Spleen (tissue), 11 donors: Measurements from ENCODE around the gene SLC37A2. TPM values are rescaled to one million over a fixed set of nuclear protein-coding genes. Genes with fewer than 3 reads are reported as not detected.

Experiments
- DNase-seq: peaks from one replicate; pipeline ENCODE4 v3.0.0-alpha.2; 2020
- H3K27ac ChIP-seq, 8 donors: fragments of 200-600 bp; sonication (generic) in 7 of 8; 1 replicate in 4 of 8; 2 replicates in 4 of 8; pipeline versions ENCODE4 v1.5.0 to v1.8.0; 2016 to 2021; ENCODE audit warnings: inconsistent platforms in 4 of 8, mild to moderate bottlenecking in 4 of 8, moderate library complexity in 1 of 8
- H3K27me3 ChIP-seq, 7 donors: fragments of 200-600 bp; sonication (generic) in 6 of 7; replicated peaks in 1 of 7; 1 replicate in 4 of 7; 2 replicates in 3 of 7; pipeline versions ENCODE4 v1.5.0 to v1.8.0; 2016 to 2021; ENCODE audit warnings: inconsistent platforms in 3 of 7, mild to moderate bottlenecking in 1 of 7
- H3K36me3 ChIP-seq, 6 donors: fragments of 200-600 bp; sonication (generic) in 5 of 6; 1 replicate in 4 of 6; 2 replicates in 2 of 6; pipeline versions ENCODE4 v1.5.0 to v1.8.0; 2016 to 2021; ENCODE audit warnings: inconsistent platforms in 2 of 6
- H3K4me1 ChIP-seq, 6 donors: fragments of 200-600 bp; sonication (generic) in 5 of 6; 1 replicate in 3 of 6; 2 replicates in 3 of 6; pipeline versions ENCODE4 v1.5.0 to v1.8.0; 2016 to 2021; ENCODE audit warnings: inconsistent platforms in 3 of 6
- H3K4me3 ChIP-seq, 8 donors: fragments of 200-600 bp; sonication (generic) in 7 of 8; 1 replicate in 4 of 8; 2 replicates in 4 of 8; pipeline versions ENCODE4 v1.5.0 to v1.8.0; 2016 to 2021; ENCODE audit warnings: inconsistent platforms in 4 of 8, mild to moderate bottlenecking in 4 of 8, moderate library complexity in 2 of 8
- H3K9me3 ChIP-seq, 8 donors: fragments of 200-600 bp; sonication (generic) in 7 of 8; 1 replicate in 4 of 8; 2 replicates in 4 of 8; pipeline versions ENCODE4 v1.5.0 to v1.8.0; 2016 to 2021; ENCODE audit warnings: inconsistent platforms in 4 of 8
- POLR2A ChIP-seq, 3 donors: fragments of 450-650 bp; IDR thresholded peaks; one replicate each; pipeline ENCODE4 v1.5.1; 2017; ENCODE audit warnings: antibody characterized with exemption in 3 of 3, mild to moderate bottlenecking in 1 of 3
- POLR2AphosphoS5 ChIP-seq, 3 donors: sonication (generic); formaldehyde crosslinking; IDR thresholded peaks; one replicate each; pipeline ENCODE4 v1.5.1; 2017; ENCODE audit warnings: antibody characterized with exemption in 3 of 3
- WGBS, 5 donors: extraction: QIAGEN DNeasy Blood & Tissue Kit in 3 of 5; methylation state at CpG; one replicate each; pipeline versions ENCODE4 v1.1.5 to v1.1.7; 2013 to 2018; 5-methylcytosine and 5-hydroxymethylcytosine counted together
- intact Hi-C: fragments of 100-400 bp; cut with DNase I; formaldehyde crosslinking; loops from one replicate; pipeline ENCODE4 v1.15.0; 2023; ENCODE audit warnings: low total_unique reads
- polyA plus RNA-seq, 3 donors: library from polyadenylated mRNA; stranded (reverse); fragments of 200-250 nt; gene quantifications; one replicate each; pipeline ENCODE4 v1.2.1, GENCODE V29; 2013
- total RNA-seq, 7 donors: library from RNA; depleted of rRNA in 3 of 7; stranded (reverse); fragments of >200 nt in 3 of 7; fragmentation: NEBNext Ultra II Directional in 4 of 7; extraction: Animal tissue kit (Norgen Biotek cat#: 25700) in 4 of 7; gene quantifications; one replicate each; pipeline versions ENCODE4 v1.1.0 to v1.2.1, GENCODE V29; 2016 to 2021
- TF ChIP-seq, protein P1 (sequence below), 11 experiments: fragments of 200-600 bp in 7 of 11; fragments of 450-650 bp in 4 of 11; sonication (generic) in 4 of 11; IDR thresholded peaks in 8 of 11; conservative IDR thresholded peaks in 3 of 11; 1 replicate in 7 of 11; 2 replicates in 4 of 11; pipeline versions ENCODE4 v1.4.0 to v1.8.0; 2016 to 2021; ENCODE audit warnings: antibody characterized with exemption in 11 of 11, inconsistent platforms in 4 of 11, mild to moderate bottlenecking in 1 of 11
- donor health status: healthy with polysubstance abuse.
- donor health status: DM: no; HTN: no; CAD: no; lungs with moderate emphysema.
- donor health status: DM: no; HTN: no; CAD: no.
- donor health status: Bipolar disorder and iron deficiency.
- donor health status: healthy.
- donor health status: DM: no; HTN: no; CAD: no.
- donor health status: DM: yes; HTN: yes; CAD: no.

SLC37A2 gene
- total and polyA plus RNA-seq, 10 donors = 3.5 to 85.7 (median 48.2) TPM

- TF ChIP-seq, protein P1, sequence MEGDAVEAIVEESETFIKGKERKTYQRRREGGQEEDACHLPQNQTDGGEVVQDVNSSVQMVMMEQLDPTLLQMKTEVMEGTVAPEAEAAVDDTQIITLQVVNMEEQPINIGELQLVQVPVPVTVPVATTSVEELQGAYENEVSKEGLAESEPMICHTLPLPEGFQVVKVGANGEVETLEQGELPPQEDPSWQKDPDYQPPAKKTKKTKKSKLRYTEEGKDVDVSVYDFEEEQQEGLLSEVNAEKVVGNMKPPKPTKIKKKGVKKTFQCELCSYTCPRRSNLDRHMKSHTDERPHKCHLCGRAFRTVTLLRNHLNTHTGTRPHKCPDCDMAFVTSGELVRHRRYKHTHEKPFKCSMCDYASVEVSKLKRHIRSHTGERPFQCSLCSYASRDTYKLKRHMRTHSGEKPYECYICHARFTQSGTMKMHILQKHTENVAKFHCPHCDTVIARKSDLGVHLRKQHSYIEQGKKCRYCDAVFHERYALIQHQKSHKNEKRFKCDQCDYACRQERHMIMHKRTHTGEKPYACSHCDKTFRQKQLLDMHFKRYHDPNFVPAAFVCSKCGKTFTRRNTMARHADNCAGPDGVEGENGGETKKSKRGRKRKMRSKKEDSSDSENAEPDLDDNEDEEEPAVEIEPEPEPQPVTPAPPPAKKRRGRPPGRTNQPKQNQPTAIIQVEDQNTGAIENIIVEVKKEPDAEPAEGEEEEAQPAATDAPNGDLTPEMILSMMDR (IDR thresholded peaks at IDR 0.05 in 8 of 11, conservative IDR thresholded peaks at IDR 0.05 in 3 of 11) = no peak
- peak in 2 of 3 donors; percentile 21 to 52 for TF ChIP-seq POLR2AphosphoS5 (IDR thresholded peaks at IDR 0.05)
- H3K9me3 ChIP-seq = no peaks in the 10 kb centered on the region
- peaks cover 0 to 18% (median 0%) of the 10 kb centered on the region in 6 donors for H3K4me1 ChIP-seq
- DNase-seq = no peak
- 69 to 82% (median 76%) methylated on average over 11 of the region's 11 CpGs for WGBS, 5 donors
- H3K4me3 ChIP-seq = no peak overlapping the region
- intact Hi-C loops = no loop called here
- peaks cover 0 to 87% (median 0%) of the 10 kb centered on the region in 6 donors for H3K36me3 ChIP-seq
- peak overlapping the region in 6 of 8 donors; percentile 54 to 76 (median 58) for H3K27ac ChIP-seq
- peaks cover 0 to 3% (median 0%) of the 10 kb centered on the region in 7 donors for H3K27me3 ChIP-seq
Measured at GRCh38 chr11:125083312-125084056, 20.4 kb downstream of the SLC37A2 start.

DNA sequence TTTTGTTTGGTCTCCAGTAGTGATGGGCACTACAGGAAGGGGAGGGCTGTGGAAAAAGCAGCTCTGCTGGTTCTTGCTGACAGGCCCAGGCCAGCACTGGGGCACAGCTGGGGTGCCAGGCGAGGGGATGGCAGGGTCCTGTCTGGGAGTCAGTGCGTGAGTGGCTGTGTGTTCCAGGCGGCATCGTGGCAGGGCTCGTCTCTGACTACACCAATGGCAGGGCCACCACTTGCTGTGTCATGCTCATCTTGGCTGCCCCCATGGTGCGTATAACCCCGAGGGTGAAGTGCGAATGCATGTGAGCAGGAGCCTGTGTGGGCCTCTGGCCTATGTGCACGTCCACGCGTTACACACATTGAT, 20.9 kb downstream of the SLC37A2 start:
- Histone ChIP-seq H3K9me3 (no peaks in the 10 kb centered on the region), H3K27me3 (peaks cover 0 to 3% (median 0%) of the 10 kb centered on the region in 7 donors), H3K36me3 (peaks cover 0 to 87% (median 0%) of the 10 kb centered on the region in 6 donors), H3K4me1 (peaks cover 0 to 18% (median 0%) of the 10 kb centered on the region in 6 donors), H3K27ac (peak overlapping the region in 1 of 8 donors; percentile 76), H3K4me3 (no peak overlapping the region)
- DNase-seq = peak; percentile 74
- 88 to 96% (median 95%) methylated on average over 11 of the region's 11 CpGs for WGBS, 5 donors
- no peak for TF ChIP-seq POLR2AphosphoS5 (IDR thresholded peaks at IDR 0.05)
- TF ChIP-seq, protein P1 (IDR thresholded peaks at IDR 0.05 in 8 of 11, conservative IDR thresholded peaks at IDR 0.05 in 3 of 11) = no peak
- no peak for TF ChIP-seq POLR2A (IDR thresholded peaks at IDR 0.05)
- intact Hi-C loops = no loop called here

- Histone ChIP-seq H3K27me3 (peaks cover 0 to 3% (median 0%) of the 10 kb centered on the region in 7 donors), H3K4me1 (peaks cover 0 to 18% (median 0%) of the 10 kb centered on the region in 6 donors), H3K36me3 (peaks cover 0 to 85% (median 0%) of the 10 kb centered on the region in 6 donors), H3K9me3 (no peaks in the 10 kb centered on the region), H3K4me3 (no peak overlapping the region), H3K27ac (no peak overlapping the region)
- DNase-seq = peak; percentile 69
- intact Hi-C loops = no loop called here
- WGBS, 5 donors = 81 to 95% (median 88%) methylated on average over 8 of the region's 8 CpGs
- no peak for TF ChIP-seq POLR2AphosphoS5 (IDR thresholded peaks at IDR 0.05)
- TF ChIP-seq POLR2A (IDR thresholded peaks at IDR 0.05) = no peak
- TF ChIP-seq, protein P1 (IDR thresholded peaks at IDR 0.05 in 8 of 11, conservative IDR thresholded peaks at IDR 0.05 in 3 of 11) = no peak
Measured at GRCh38 chr11:125084761-125085231, 21.7 kb downstream of the SLC37A2 start.
